Astrocyte of the hippocampus (primary cell): ENCODE measurements around the gene AGPAT4.
"Not testable (repeated sequence)": the region's sequence is repeated elsewhere in the genome, so short reads cannot be mapped to it uniquely, and the experiment has no call there.

Source experiments
- DNase-seq: peaks from one replicate; pipeline ENCODE4 v3.0.0; 2011; ENCODE audit warnings: low read depth, low spot score

AGPAT4 gene

GRCh38 chr6:161227004-161227960, 46.6 kb downstream of the AGPAT4 start:
- DNase-seq: no peak

DNA sequence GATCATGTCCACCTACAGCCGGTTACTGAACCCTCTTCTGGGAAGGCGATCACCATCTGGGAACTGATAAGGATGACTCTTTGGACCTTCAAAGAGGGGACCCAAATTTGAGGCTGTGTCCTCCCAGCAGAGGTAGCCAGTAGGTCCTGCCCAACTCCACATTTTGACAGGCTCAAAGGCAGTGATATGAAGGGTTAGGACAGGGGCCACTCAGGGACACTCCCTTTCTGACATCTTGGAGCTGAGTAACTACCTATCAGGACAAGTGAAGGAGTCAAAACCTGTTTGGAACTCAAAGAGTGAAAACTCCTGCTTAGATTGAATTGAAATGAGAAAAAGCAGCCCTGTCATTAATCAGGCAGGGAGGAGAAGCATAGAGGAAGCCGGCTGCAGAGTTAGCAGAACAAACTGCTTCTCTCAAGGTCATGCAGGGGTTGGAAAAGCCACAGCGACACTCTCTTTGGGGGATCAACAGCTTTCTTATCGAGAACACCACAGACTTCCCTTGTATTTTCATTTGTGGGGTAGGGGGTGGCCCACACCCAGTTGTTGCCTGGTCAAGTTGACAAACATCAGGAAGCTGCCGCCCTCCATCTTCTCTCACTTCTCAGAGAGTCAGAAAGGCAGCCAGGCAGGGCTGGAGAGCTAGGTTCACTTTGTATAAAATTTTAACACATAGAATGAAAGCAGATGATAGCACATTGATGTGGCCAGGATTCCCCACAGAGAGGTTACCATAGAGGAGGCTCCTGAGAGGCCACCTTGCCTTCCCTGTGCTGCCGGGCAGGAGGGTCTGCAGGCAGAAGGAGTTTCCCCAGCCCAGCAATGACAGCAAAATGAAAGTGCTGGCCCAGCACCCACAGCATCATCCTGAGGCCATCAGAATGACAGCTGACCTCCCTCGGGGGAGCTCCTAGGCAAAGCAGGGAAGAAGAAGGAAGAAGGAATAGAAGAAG, 47.6 kb downstream of the AGPAT4 start:
- no peak for DNase-seq

DNA sequence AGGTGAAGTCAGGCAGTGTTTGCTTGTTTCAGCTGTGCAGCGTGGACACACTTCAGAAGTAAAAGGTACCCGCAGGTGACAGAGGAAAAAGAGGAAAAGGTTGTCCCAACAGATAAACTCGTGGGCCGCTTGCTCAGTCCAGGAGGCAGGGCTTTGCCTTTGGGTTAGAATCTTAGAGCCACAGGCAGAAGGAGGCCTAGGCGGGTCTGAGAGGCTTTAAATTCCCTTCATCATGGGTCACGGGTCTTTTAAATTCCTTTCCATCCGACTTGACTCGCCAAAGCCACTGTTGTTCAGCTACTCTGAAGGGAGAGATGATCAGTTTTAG, 48.2 kb downstream of the AGPAT4 start:
- peak; percentile 15 for DNase-seq

GRCh38 chr6:161224951-161225680, 48.7 kb downstream of the AGPAT4 start:
- DNase-seq: not testable (repeated sequence)

- DNase-seq: no peak
Observed at GRCh38 chr6:161223646-161224045, 50.2 kb downstream of the AGPAT4 start.

DNA sequence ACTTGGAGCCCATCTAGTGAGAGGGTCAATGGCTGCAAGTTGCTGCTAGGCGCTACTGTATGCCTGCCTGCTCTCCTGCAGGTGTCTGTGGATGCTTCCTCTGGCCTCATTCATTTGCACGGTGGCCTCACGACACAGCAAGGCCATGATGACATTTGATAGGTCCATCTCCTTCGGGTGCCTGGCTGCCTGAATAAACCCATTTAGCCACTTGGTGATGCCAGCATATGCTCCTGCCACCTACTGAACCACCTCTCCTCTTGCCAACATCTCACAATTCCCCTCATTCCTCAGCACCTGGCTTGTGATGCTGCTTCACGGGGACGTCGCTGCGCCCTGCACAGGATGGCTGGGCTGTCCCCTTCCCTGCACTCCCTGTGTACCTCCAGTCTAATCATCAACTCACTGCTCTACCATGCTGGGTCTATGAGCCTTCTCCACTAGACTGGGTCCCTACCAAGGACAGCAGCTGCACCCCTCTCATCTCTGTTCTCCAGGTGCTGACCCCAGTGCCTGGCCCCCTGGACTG, 51.1 kb downstream of the AGPAT4 start:
- no peak for DNase-seq

DNA sequence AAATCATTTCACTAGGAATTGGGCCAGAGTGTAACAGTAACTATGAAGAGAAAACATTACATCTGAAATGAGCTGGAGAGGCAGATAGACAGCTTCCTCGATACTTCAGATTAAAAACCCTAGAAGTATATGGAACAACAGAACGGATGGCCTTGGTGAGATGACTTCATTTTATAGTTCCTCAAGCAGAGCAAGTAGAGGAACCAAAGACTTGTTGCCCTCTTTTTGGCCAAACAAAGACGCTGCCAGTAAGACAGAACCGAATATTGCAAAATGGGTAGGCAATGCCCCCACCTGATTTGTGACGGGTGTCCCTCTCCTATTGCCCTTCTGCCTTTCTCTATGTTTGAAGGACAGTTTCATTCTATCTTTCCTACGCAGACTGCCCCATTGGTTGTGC, 53.5 kb downstream of the AGPAT4 start:
- no peak for DNase-seq

- DNase-seq: no peak
Observed at GRCh38 chr6:161219680-161220079, 54.2 kb downstream of the AGPAT4 start.

DNA sequence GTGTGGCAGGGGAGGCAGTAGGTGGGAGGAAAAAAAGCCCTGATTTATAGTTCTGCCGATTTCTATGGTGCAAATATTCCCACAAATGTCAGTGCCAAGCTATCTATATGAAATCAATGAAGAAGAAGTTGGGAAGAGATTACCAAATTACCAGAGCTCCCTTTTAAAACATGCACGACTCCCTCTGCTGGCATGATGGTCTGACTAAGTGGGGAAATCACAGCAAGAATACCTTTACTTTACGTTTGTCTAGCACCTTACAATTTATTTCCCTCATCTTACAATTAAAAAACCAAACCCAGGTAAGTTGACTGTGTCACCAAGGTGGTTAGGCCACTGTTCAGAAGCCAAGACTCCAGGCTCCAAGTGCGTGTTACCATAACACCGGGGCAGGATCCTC, 55.6 kb downstream of the AGPAT4 start:
- DNase-seq: no peak

GRCh38 chr6:161217628-161218027, 56.2 kb downstream of the AGPAT4 start:
- DNase-seq: no peak

- no peak for DNase-seq
Observed at GRCh38 chr6:161216616-161217205, 57.1 kb downstream of the AGPAT4 start.

DNA sequence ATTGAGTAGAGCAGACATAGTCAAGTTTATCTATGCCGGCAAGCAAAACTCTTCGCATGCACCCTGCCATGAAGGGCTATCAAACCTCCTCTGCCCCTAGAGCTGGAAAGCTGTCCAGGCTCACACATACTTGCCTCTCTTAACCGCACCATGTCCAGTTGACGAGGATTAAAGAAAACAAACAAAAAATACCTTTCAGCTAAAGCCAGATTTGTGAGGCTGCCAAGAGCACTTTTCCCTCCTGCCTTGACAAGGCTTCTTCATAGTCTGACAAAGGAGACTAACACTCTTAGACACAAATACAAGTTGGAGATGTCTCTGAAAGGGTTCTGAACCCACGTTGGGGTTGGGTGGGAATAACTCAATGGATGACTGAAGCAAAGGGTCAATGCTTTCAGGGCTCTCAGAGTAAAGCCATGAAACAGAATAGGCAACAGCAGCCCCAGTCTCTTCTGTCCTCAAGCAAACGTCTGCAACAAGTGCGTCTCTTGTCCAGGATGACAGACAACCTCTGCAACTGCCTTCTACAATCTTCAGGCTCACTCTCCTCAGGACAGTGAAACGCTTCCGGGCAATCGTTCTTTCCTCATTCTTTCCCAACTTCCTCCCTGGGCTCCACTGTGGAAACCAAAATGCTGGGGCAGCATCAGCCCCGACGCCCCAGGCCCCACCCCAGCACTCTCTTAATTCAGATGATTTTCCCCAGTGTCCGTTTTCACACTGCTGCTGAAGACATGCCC, 57.8 kb downstream of the AGPAT4 start:
- DNase-seq: peak; percentile 89

DNA sequence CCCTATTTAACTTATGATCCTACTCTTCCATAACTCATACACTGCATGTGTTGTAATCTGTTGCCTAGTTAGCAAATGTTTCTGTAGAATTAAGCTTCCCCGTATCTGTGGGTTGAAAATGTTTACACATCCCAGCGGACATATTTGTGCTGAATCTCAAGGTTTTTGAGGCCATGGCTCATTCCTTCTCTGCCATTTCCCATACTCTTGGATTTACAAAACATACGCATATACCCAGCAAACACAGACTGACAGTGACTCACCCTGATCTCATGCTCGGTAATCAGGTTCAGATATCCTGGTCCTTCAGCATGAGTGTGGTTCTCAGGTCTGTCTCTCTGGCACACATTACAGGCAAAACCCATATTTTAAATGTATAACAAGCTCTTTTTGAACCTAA, 58.7 kb downstream of the AGPAT4 start:
- peak; percentile 87 for DNase-seq

DNA sequence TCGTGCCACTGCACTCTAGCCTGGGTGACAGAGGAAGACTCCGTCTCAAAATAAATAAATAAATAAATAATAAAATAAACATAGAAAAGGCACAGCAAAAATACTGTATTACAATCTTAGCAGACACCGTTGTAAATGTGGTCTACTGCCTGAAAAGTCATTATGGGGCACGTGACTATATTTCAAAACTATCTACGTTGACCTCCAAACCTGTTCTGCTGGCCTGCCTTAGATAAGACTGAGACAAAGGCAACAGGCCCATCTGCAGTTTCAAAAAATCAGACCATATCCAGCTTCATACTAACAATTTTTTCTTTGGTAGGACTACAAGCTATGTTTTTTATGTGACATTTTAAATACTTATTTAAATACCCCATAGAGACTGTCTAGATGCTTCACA, 59.1 kb downstream of the AGPAT4 start:
- no peak for DNase-seq

DNA sequence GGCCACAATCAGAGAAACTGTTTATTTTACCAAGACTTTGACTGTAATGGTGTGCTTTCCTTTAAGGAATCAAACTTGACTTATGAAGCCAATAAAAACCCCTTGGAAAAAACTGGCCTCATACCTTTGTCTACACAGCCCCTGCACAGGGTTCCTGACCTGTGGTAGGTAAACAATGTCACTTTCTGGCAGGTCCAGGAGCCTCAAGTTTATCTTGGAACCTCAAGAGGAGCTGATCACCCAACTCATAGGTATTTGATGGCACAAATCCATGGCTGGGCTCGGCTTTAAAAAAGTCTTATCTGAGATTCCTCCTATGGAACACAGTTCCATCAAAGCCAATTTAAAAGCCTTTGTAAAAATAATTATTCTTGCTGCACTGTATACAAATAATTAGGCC, 61.0 kb downstream of the AGPAT4 start:
- peak; percentile 52 for DNase-seq

DNA sequence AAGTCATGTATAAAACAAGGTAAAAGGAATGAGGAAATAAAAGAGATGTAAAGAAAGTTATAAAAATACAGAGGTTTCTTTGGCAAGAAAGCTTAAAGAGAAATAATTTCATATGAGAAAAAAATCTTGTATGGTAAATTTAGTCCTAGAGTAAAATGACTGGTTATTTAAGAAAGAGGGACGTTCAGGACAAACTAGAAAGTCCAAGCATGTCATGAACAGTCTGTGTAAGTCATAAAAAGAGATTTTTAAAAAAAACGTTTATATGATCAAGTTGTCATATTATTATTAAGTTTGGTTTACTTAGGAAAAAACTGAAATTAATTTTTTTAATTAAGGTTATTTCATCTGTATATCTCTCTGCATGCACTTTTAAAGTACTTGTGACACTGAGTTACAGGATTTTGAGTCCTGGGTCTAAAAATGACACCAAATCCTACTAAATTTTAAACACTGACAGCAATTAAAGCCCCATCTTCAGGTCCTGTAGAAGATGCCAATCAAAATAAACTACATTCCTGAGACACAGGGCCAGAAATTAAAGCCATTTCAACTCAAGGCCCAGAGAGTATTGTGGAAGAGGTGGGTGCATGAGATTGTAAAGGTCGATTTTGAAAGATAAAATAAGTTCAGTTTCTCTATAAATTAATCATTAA, 62.4 kb downstream of the AGPAT4 start:
- no peak for DNase-seq

GRCh38 chr6:161210857-161211256, 63.0 kb downstream of the AGPAT4 start:
- no peak for DNase-seq

GRCh38 chr6:161207200-161207599, 66.7 kb downstream of the AGPAT4 start:
- DNase-seq: no peak

GRCh38 chr6:161204866-161205557, 68.8 kb downstream of the AGPAT4 start:
- DNase-seq: peak; percentile 72
